Measurements from ENCODE around the gene CYFIP2.

CYFIP2 gene

GRCh38 chr5:157252711-157253465 is 13.0 kb upstream of the CYFIP2 start:
- FAIRE-seq: no peak
- peak; percentile 45 for DNase-seq (ENCODE audit: extremely low spot score, insufficient read length, low read depth)

- DNase-seq (ENCODE audit: extremely low spot score, insufficient read length, low read depth) (no peak), FAIRE-seq (peak; percentile 96)
Measured at GRCh38 chr5:157253547-157253946, 12.4 kb upstream of the CYFIP2 start.

GRCh38 chr5:157258450-157258849 is 7.5 kb upstream of the CYFIP2 start:
- DNase-seq (ENCODE audit: extremely low spot score, insufficient read length, low read depth) (no peak), FAIRE-seq (no peak)

- DNase-seq (ENCODE audit: extremely low spot score, insufficient read length, low read depth): no peak
- no peak for FAIRE-seq
Measured at GRCh38 chr5:157259699-157260098, 6.2 kb upstream of the CYFIP2 start.

GRCh38 chr5:157263496-157264090 is 2.3 kb upstream of the CYFIP2 start:
- DNase-seq (ENCODE audit: extremely low spot score, insufficient read length, low read depth) (no peak), FAIRE-seq (no peak)

GRCh38 chr5:157266286-157267007 is 524 bp downstream of the CYFIP2 start:
- FAIRE-seq: peak; percentile 9
- DNase-seq (ENCODE audit: extremely low spot score, insufficient read length, low read depth): no peak

- DNase-seq (ENCODE audit: extremely low spot score, insufficient read length, low read depth) (no peak), FAIRE-seq (peak; percentile 48)
Measured at GRCh38 chr5:157267025-157267424, 1.1 kb downstream of the CYFIP2 start.

- FAIRE-seq (peak; percentile 48), DNase-seq (ENCODE audit: extremely low spot score, insufficient read length, low read depth) (no peak)
Measured at GRCh38 chr5:157267761-157268480, 2.0 kb downstream of the CYFIP2 start.

- FAIRE-seq: peak; percentile 87
- no peak for DNase-seq (ENCODE audit: extremely low spot score, insufficient read length, low read depth)
Measured at GRCh38 chr5:157269165-157269671, 3.3 kb downstream of the CYFIP2 start.

GRCh38 chr5:157269761-157270272 is 3.9 kb downstream of the CYFIP2 start:
- FAIRE-seq: peak; percentile 56
- no peak for DNase-seq (ENCODE audit: extremely low spot score, insufficient read length, low read depth)

GRCh38 chr5:157270771-157271170 is 4.8 kb downstream of the CYFIP2 start:
- DNase-seq (ENCODE audit: extremely low spot score, insufficient read length, low read depth) (no peak), FAIRE-seq (peak; percentile 71)

GRCh38 chr5:157271740-157272271 is 5.9 kb downstream of the CYFIP2 start:
- FAIRE-seq: peak; percentile 100

GRCh38 chr5:157273131-157273556 is 7.2 kb downstream of the CYFIP2 start:
- FAIRE-seq: peak; percentile 98
- no peak for DNase-seq (ENCODE audit: extremely low spot score, insufficient read length, low read depth)

More at GRCh38 chr5:157271740-157272271, 5.9 kb downstream of the CYFIP2 start:
- peak; percentile 49 for DNase-seq (ENCODE audit: extremely low spot score, insufficient read length, low read depth)

- FAIRE-seq: no peak
Measured at GRCh38 chr5:157275403-157275802, 9.5 kb downstream of the CYFIP2 start.

GRCh38 chr5:157278319-157279037 is 12.6 kb downstream of the CYFIP2 start:
- no peak for FAIRE-seq
- DNase-seq (ENCODE audit: extremely low spot score, insufficient read length, low read depth): no peak

More at GRCh38 chr5:157275403-157275802, 9.5 kb downstream of the CYFIP2 start:
- DNase-seq (ENCODE audit: extremely low spot score, insufficient read length, low read depth): no peak

- FAIRE-seq (no peak), DNase-seq (ENCODE audit: extremely low spot score, insufficient read length, low read depth) (no peak)
Measured at GRCh38 chr5:157279605-157280239, 13.8 kb downstream of the CYFIP2 start.

GRCh38 chr5:157280927-157281326 is 15.0 kb downstream of the CYFIP2 start:
- DNase-seq (ENCODE audit: extremely low spot score, insufficient read length, low read depth): no peak
- FAIRE-seq: no peak

- peak; percentile 48 for FAIRE-seq
- DNase-seq (ENCODE audit: extremely low spot score, insufficient read length, low read depth): no peak
Measured at GRCh38 chr5:157282150-157282549, 16.2 kb downstream of the CYFIP2 start.
